Dedifferentiated amniotic fluid mesenchymal stem cell (primary cell): ENCODE data around the gene ARHGEF7.

ENCODE experiments used
- DNase-seq: peaks from one replicate; pipeline ENCODE4 v3.0.0-alpha.2; 2016; ENCODE audit errors: extremely low spot score

The ARHGEF7 gene

GRCh38 chr13:111201304-111201940, 86.3 kb downstream of the ARHGEF7 start:
- DNase-seq, result no peak

- no peak for DNase-seq
These were observed 87.1 kb downstream of the ARHGEF7 start for GRCh38 chr13:111202156-111202621.

GRCh38 chr13:111202745-111203144, 87.6 kb downstream of the ARHGEF7 start:
- DNase-seq, result peak; percentile 57

- no peak for DNase-seq
These were observed 88.8 kb downstream of the ARHGEF7 start for GRCh38 chr13:111203736-111204389.

- DNase-seq, result peak; percentile 64
These were observed 89.5 kb downstream of the ARHGEF7 start for GRCh38 chr13:111204438-111205177.

GRCh38 chr13:111206148-111206547, 91.0 kb downstream of the ARHGEF7 start:
- DNase-seq, result no peak

GRCh38 chr13:111209613-111210012, 94.5 kb downstream of the ARHGEF7 start:
- no peak for DNase-seq

GRCh38 chr13:111210091-111210490, 95.0 kb downstream of the ARHGEF7 start:
- no peak for DNase-seq

GRCh38 chr13:111210544-111211469, 95.7 kb downstream of the ARHGEF7 start:
- peak; percentile 83 for DNase-seq

GRCh38 chr13:111211789-111212516, 96.8 kb downstream of the ARHGEF7 start:
- peak; percentile 16 for DNase-seq

GRCh38 chr13:111212517-111212873, 97.4 kb downstream of the ARHGEF7 start:
- no peak for DNase-seq

- no peak for DNase-seq
These were observed 99.0 kb downstream of the ARHGEF7 start for GRCh38 chr13:111213964-111214726.

GRCh38 chr13:111215081-111216047, 100.3 kb downstream of the ARHGEF7 start:
- no peak for DNase-seq

- DNase-seq, result no peak
These were observed 101.3 kb downstream of the ARHGEF7 start for GRCh38 chr13:111216166-111216960.

- DNase-seq, result no peak
These were observed 102.5 kb downstream of the ARHGEF7 start for GRCh38 chr13:111217641-111218040.

GRCh38 chr13:111219280-111219679, 104.2 kb downstream of the ARHGEF7 start:
- DNase-seq, result no peak

GRCh38 chr13:111219950-111220349, 104.8 kb downstream of the ARHGEF7 start:
- no peak for DNase-seq

- no peak for DNase-seq
These were observed 110.1 kb downstream of the ARHGEF7 start for GRCh38 chr13:111225166-111225565.
